GM04504 (cell line): ENCODE results near the gene IGF1R.

Source experiments
- DNase-seq: peaks from one replicate; pipeline ENCODE4 v3.0.0-alpha.2; 2012; ENCODE audit warnings: low read depth

Gene IGF1R

GRCh38 chr15:98943051-98943508, 294.7 kb downstream of the IGF1R start:
- no peak for DNase-seq

- DNase-seq = no peak
Observed at GRCh38 chr15:98943601-98944151, 295.3 kb downstream of the IGF1R start.

- DNase-seq = no peak
Observed at GRCh38 chr15:98946301-98947255, 298.2 kb downstream of the IGF1R start.

GRCh38 chr15:98948456-98948855, 300.1 kb downstream of the IGF1R start:
- no peak for DNase-seq

- no peak for DNase-seq
Observed at GRCh38 chr15:98948941-98949340, 300.6 kb downstream of the IGF1R start.

GRCh38 chr15:98949624-98950023, 301.3 kb downstream of the IGF1R start:
- no peak for DNase-seq

GRCh38 chr15:98950248-98950647, 301.9 kb downstream of the IGF1R start:
- DNase-seq = no peak

GRCh38 chr15:98951004-98951403, 302.7 kb downstream of the IGF1R start:
- no peak for DNase-seq

GRCh38 chr15:98951493-98952320, 303.4 kb downstream of the IGF1R start:
- no peak for DNase-seq

- DNase-seq = no peak
Observed at GRCh38 chr15:98952381-98952803, 304.1 kb downstream of the IGF1R start.

GRCh38 chr15:98953000-98953787, 304.9 kb downstream of the IGF1R start:
- no peak for DNase-seq

- no peak for DNase-seq
Observed at GRCh38 chr15:98953968-98954367, 305.6 kb downstream of the IGF1R start.

GRCh38 chr15:98954411-98954810, 306.1 kb downstream of the IGF1R start:
- DNase-seq = peak; percentile 85

GRCh38 chr15:98955331-98955730, 307.0 kb downstream of the IGF1R start:
- DNase-seq = no peak

GRCh38 chr15:98955961-98956723, 307.8 kb downstream of the IGF1R start:
- no peak for DNase-seq

- DNase-seq = no peak
Observed at GRCh38 chr15:98956796-98957553, 308.6 kb downstream of the IGF1R start.

- DNase-seq = no peak
Observed at GRCh38 chr15:98957655-98958054, 309.3 kb downstream of the IGF1R start.

- no peak for DNase-seq
Observed at GRCh38 chr15:98958076-98958475, 309.7 kb downstream of the IGF1R start.

GRCh38 chr15:98958918-98959639, 310.7 kb downstream of the IGF1R start:
- no peak for DNase-seq
